ENCODE measurements around the gene PRC1.

PRC1 gene

DNA sequence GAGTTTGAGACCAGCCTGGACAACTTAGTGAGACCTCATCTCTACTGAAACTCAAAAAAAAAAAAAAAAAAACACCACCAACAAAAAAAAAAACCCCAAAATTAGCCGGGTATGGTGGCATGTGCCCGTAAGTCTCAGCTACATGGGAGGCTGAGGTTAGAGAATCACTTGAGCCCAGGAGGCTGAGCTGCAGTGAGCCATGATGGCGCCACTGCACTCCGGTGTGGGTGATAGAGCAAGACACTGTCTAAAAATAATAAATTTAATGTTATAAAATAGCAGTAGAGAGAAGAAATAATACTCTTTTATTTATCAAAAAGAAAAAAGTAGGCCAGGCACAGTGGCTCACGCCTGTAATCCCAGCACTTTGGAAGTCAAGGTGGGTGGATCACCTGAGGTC is 22.2 kb downstream of the PRC1 start:
- H3K27me3 ChIP-seq (ENCODE audit: control insufficient read depth, low read length), result no peaks in the 10 kb centered on the region
- H3K27ac ChIP-seq (ENCODE audit: low read depth, low read length), result no peak overlapping the region
- no peaks in the 10 kb centered on the region for H3K9me3 ChIP-seq (ENCODE audit: control insufficient read depth, insufficient read depth, low read length)
- no peaks in the 10 kb centered on the region for H3K4me1 ChIP-seq (ENCODE audit: control insufficient read depth, low read length)
- H3K4me3 ChIP-seq (ENCODE audit: low read length), result no peak overlapping the region
- no peak overlapping the region for H3K4me2 ChIP-seq (ENCODE audit: low read length)
- H3K79me2 ChIP-seq (ENCODE audit: control insufficient read depth, low read length), result no peaks in the 10 kb centered on the region
- peaks cover 88% of the 10 kb centered on the region for H3K36me3 ChIP-seq (ENCODE audit: control insufficient read depth, low read length)
- 0 out of 2 replicates have a peak, but pooled peaks cover 13% of the 10 kb centered on the region for H3F3A ChIP-seq (ENCODE audit: control insufficient read depth, insufficient read depth)
- no peaks in the 10 kb centered on the region for H4K20me1 ChIP-seq (ENCODE audit: control insufficient read depth, insufficient read depth, low read depth, low read length)
- TF ChIP-seq, protein P1, sequence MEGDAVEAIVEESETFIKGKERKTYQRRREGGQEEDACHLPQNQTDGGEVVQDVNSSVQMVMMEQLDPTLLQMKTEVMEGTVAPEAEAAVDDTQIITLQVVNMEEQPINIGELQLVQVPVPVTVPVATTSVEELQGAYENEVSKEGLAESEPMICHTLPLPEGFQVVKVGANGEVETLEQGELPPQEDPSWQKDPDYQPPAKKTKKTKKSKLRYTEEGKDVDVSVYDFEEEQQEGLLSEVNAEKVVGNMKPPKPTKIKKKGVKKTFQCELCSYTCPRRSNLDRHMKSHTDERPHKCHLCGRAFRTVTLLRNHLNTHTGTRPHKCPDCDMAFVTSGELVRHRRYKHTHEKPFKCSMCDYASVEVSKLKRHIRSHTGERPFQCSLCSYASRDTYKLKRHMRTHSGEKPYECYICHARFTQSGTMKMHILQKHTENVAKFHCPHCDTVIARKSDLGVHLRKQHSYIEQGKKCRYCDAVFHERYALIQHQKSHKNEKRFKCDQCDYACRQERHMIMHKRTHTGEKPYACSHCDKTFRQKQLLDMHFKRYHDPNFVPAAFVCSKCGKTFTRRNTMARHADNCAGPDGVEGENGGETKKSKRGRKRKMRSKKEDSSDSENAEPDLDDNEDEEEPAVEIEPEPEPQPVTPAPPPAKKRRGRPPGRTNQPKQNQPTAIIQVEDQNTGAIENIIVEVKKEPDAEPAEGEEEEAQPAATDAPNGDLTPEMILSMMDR (IDR thresholded peaks at IDR 0.05; ENCODE audit: low read depth, low read length, poor library complexity, severe bottlenecking), result no peak
- TF ChIP-seq EZH2phosphoT487 (IDR thresholded peaks at IDR 0.05; ENCODE audit: borderline replicate concordance, low read length), result no peak
- H3K9me2 ChIP-seq (replicated peaks; ENCODE audit: control insufficient read depth, low read length), result no peaks in the 10 kb centered on the region

DNA sequence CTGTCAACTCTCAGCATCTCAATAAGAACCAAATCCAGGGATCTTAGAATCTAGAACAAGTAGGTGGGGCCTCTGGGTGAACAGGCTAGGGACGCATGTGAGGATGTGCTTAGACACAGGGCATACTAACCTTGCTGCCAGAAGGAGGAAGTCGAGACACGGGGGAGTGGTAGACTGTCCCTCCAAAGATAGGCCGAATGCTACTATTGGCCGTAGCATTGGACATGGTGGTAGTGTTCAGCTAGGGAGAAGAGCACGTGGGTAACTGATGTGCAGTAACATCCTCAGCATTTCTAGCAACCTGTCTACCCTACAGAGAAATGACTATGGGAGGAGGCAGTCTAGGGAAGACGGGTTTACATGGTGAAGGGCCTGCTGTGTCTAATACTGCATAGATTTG is 24.1 kb downstream of the PRC1 start:
- H3K4me1 ChIP-seq (ENCODE audit: control insufficient read depth, low read length), result no peaks in the 10 kb centered on the region

DNA sequence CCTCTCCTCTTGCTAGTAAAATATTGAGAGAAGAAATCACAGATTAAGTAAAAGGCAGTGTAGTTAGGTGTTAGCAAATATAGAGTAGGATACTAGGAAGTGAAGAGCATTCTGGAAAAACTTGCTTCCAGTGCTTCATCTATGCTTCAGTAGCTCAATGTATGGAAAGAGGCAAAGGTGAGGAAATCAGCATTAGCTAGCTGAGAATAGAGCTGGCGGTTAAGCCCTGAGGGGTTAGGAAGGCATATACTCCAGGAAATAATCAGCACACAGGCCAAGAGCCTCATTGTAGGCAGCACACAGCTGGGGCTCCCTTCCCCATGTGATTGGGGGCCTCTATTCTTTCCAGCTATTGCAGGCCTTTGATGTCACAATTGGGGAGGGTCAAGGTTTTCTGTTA is 25.9 kb downstream of the PRC1 start:
- H3K9me3 ChIP-seq (ENCODE audit: control insufficient read depth, insufficient read depth, low read length), result no peaks in the 10 kb centered on the region
- H3K36me3 ChIP-seq (ENCODE audit: control insufficient read depth, low read length), result peaks cover 84% of the 10 kb centered on the region
- H3K27me3 ChIP-seq (ENCODE audit: control insufficient read depth, low read length), result no peaks in the 10 kb centered on the region
- no peak overlapping the region for H3K4me2 ChIP-seq (ENCODE audit: low read length)
- H3K4me3 ChIP-seq (ENCODE audit: low read length), result no peak overlapping the region
- no peak overlapping the region for H3K27ac ChIP-seq (ENCODE audit: low read depth, low read length)
- peaks cover 14% of the 10 kb centered on the region for H3K79me2 ChIP-seq (ENCODE audit: control insufficient read depth, low read length)
- no peaks in the 10 kb centered on the region for H3K4me1 ChIP-seq (ENCODE audit: control insufficient read depth, low read length)
- H4K20me1 ChIP-seq (ENCODE audit: control insufficient read depth, insufficient read depth, low read depth, low read length), result peaks cover 3% of the 10 kb centered on the region; the same call in 1 of the 2 replicates
- TF ChIP-seq, protein P1 (IDR thresholded peaks at IDR 0.05; ENCODE audit: low read depth, low read length, poor library complexity, severe bottlenecking), result no peak
- no peak for TF ChIP-seq EZH2phosphoT487 (IDR thresholded peaks at IDR 0.05; ENCODE audit: borderline replicate concordance, low read length)
- peaks cover 28% of the 10 kb centered on the region; the same call in 1 of the 2 replicates for H3F3A ChIP-seq (ENCODE audit: control insufficient read depth, insufficient read depth)
- no peaks in the 10 kb centered on the region for H3K9me2 ChIP-seq (replicated peaks; ENCODE audit: control insufficient read depth, low read length)

More for the DNA sequence above, 24.1 kb downstream of the PRC1 start:
- TF ChIP-seq, protein P1 (IDR thresholded peaks at IDR 0.05; ENCODE audit: low read depth, low read length, poor library complexity, severe bottlenecking), result no peak
- TF ChIP-seq EZH2phosphoT487 (IDR thresholded peaks at IDR 0.05; ENCODE audit: borderline replicate concordance, low read length), result no peak
- Histone ChIP-seq H3K27me3 (ENCODE audit: control insufficient read depth, low read length) (no peaks in the 10 kb centered on the region), H3K4me2 (ENCODE audit: low read length) (no peak overlapping the region), H3K36me3 (ENCODE audit: control insufficient read depth, low read length) (peaks cover 86% of the 10 kb centered on the region), H4K20me1 (ENCODE audit: control insufficient read depth, insufficient read depth, low read depth, low read length) (no peaks in the 10 kb centered on the region), H3K9me2 (replicated peaks; ENCODE audit: control insufficient read depth, low read length) (no peaks in the 10 kb centered on the region), H3K4me3 (ENCODE audit: low read length) (no peak overlapping the region), H3K27ac (ENCODE audit: low read depth, low read length) (no peak overlapping the region), H3K9me3 (ENCODE audit: control insufficient read depth, insufficient read depth, low read length) (no peaks in the 10 kb centered on the region), H3K79me2 (ENCODE audit: control insufficient read depth, low read length) (peaks cover 3% of the 10 kb centered on the region; the same call in 1 of the 2 replicates), H3F3A (ENCODE audit: control insufficient read depth, insufficient read depth) (peaks cover 23% of the 10 kb centered on the region; the same call in 1 of the 2 replicates)
